Suprapubic skin (tissue), 4 donors: ENCODE data around the gene FCGR3B.
"Not testable (repeated sequence)": the region's sequence is repeated elsewhere in the genome, so short reads cannot be mapped to it uniquely, and the experiment has no call there.

Source experiments
- CTCF ChIP-seq, 2 donors: fragments of 200-600 bp in 1 of 2; fragments of 450-650 bp in 1 of 2; sonication (generic) in 1 of 2; IDR thresholded peaks; one replicate each; pipeline ENCODE4 v1.5.1; 2016 to 2019; ENCODE audit warnings: antibody characterized with exemption in 2 of 2, mild to moderate bottlenecking in 1 of 2, moderate library complexity in 1 of 2
- EP300 ChIP-seq: sonication (generic); formaldehyde crosslinking; IDR thresholded peaks from one replicate; pipeline ENCODE4 v1.6.1; 2017; ENCODE audit warnings: antibody characterized with exemption
- POLR2A ChIP-seq, 2 donors: fragments of 450-650 bp; IDR thresholded peaks; one replicate each; pipeline ENCODE4 v1.6.1; 2017; ENCODE audit warnings: antibody characterized with exemption in 2 of 2, mild to moderate bottlenecking in 2 of 2, moderate library complexity in 2 of 2
- POLR2AphosphoS5 ChIP-seq, 3 donors: sonication (generic); formaldehyde crosslinking; IDR thresholded peaks; one replicate each; pipeline ENCODE4 v1.6.1; 2017; ENCODE audit warnings: antibody characterized with exemption in 3 of 3

GRCh38 chr1:161605762-161606540 is 25.0 kb downstream of the FCGR3B start:
- not testable (repeated sequence) for TF ChIP-seq CTCF (IDR thresholded peaks at IDR 0.05); EP300; POLR2AphosphoS5 (IDR thresholded peaks at IDR 0.05); POLR2A (IDR thresholded peaks at IDR 0.05)
